DND-41 (cell line): Measurements from ENCODE around the gene ARHGEF38.

Experiments
- EZH2 ChIP-seq: IDR thresholded peaks from 3 replicates; pipeline ENCODE4 v1.6.1; 2012; ENCODE audit warnings: borderline replicate concordance, low read depth, mild to moderate bottlenecking, moderate library complexity, low read length, inconsistent platforms; ENCODE audit not compliant: severe bottlenecking
- TF ChIP-seq, protein P1 (sequence below): IDR thresholded peaks from 2 replicates; pipeline ENCODE4 v1.5.1; 2012; ENCODE audit warnings: borderline replicate concordance, low read length, moderate library complexity, mild to moderate bottlenecking; ENCODE audit not compliant: poor library complexity, severe bottlenecking; ENCODE audit errors: extremely low read depth

DNA sequence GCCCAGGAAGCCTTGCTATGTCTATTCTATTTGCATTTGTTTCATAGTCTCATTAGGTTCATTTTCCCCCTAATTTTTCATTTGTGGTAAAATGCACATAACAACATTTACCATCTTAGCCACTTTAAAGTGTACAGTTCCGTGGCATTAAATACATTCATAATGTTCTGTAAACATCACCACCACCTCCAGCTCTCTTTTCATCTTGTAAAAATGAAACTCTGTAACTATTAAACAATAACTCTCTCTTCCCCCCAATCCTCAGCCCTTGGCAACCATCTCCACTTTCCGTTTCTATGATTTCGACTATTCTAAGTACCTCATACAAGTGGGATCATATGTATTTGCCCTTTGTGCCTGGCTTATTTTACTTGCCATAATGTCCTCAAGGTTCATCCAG, 19.9 kb downstream of the ARHGEF38 start:
- TF ChIP-seq, protein P1, sequence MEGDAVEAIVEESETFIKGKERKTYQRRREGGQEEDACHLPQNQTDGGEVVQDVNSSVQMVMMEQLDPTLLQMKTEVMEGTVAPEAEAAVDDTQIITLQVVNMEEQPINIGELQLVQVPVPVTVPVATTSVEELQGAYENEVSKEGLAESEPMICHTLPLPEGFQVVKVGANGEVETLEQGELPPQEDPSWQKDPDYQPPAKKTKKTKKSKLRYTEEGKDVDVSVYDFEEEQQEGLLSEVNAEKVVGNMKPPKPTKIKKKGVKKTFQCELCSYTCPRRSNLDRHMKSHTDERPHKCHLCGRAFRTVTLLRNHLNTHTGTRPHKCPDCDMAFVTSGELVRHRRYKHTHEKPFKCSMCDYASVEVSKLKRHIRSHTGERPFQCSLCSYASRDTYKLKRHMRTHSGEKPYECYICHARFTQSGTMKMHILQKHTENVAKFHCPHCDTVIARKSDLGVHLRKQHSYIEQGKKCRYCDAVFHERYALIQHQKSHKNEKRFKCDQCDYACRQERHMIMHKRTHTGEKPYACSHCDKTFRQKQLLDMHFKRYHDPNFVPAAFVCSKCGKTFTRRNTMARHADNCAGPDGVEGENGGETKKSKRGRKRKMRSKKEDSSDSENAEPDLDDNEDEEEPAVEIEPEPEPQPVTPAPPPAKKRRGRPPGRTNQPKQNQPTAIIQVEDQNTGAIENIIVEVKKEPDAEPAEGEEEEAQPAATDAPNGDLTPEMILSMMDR = no peak
- TF ChIP-seq EZH2 = no peak
